ENCODE results near the gene PPP1R26. TPM values are rescaled to one million over a fixed set of nuclear protein-coding genes. Genes with fewer than 3 reads are reported as not detected.

PPP1R26 gene
- polyA plus RNA-seq, 2 of the 4 experiments (the other 2 are of a cell fraction) = 8.5 to 12.7 TPM

DNA sequence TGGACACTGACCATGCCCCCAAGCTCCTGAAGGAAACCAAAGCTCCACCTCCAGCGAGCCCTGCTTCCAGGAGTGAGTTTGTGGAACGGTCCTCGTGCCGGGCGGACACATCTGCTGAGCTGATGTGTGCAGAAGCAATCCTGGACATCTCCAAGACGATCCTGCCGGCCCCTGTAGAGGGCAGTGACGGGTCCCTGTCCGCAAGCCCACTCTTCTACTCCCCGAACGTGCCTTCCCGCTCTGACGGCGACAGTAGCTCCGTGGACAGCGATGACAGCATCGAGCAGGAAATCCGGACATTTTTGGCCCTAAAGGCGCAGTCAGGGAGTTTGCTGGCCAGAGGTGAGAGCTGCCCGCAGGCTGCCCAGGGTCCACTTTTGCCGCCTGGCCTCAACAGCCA is 6.2 kb downstream of the PPP1R26 start:
- CTCF ChIA-PET = interaction anchor here (1.0 to 4.0 kb wide), 4 partner anchors 14 to 73 kb away, joined by 4 to 20 read pairs (median 9); partner anchors contain the start of gene MRPS2

GRCh38 chr9:135486267-135487065 is 6.9 kb downstream of the PPP1R26 start:
- DNase-seq (ENCODE audit: low read depth in 1 of 2, low spot score in 1 of 2) (no peak), FAIRE-seq (no peak), ATAC-seq (no peak)
- TF ChIP-seq CBX8 (IDR thresholded peaks at IDR 0.05) (no peak), KDM1A (IDR thresholded peaks at IDR 0.05; ENCODE audit: low read depth) (no peak), RAD21 (conservative IDR thresholded peaks at IDR 0.05 in 1 of 2, IDR thresholded peaks at IDR 0.05 in 1 of 2) (no peak), ESRRA (IDR thresholded peaks at IDR 0.05; ENCODE audit: borderline replicate concordance, low read length) (no peak), MAZ (IDR thresholded peaks at IDR 0.05; ENCODE audit: borderline replicate concordance, low read depth, low read length) (no peak), POLR2A (IDR thresholded peaks at IDR 0.05; ENCODE audit: low read length) (no peak), EHMT2 (IDR thresholded peaks at IDR 0.05; ENCODE audit: low read depth) (no peak), MAX (IDR thresholded peaks at IDR 0.05) (no peak), CHD4 (IDR thresholded peaks at IDR 0.05; ENCODE audit: borderline replicate concordance) (no peak), RFX5 (IDR thresholded peaks at IDR 0.05) (no peak), ZFP36 (IDR thresholded peaks at IDR 0.05; ENCODE audit: borderline replicate concordance, partially characterized antibody) (no peak), HOXB5 (CRISPR knock-in tag; IDR thresholded peaks at IDR 0.05) (no peak), KDM5A (IDR thresholded peaks at IDR 0.05) (no peak), EHF (CRISPR knock-in tag; IDR thresholded peaks at IDR 0.05) (no peak), HOXB13 (CRISPR knock-in tag; IDR thresholded peaks at IDR 0.05; ENCODE audit: low read depth) (no peak)
- TF ChIP-seq, protein P1, sequence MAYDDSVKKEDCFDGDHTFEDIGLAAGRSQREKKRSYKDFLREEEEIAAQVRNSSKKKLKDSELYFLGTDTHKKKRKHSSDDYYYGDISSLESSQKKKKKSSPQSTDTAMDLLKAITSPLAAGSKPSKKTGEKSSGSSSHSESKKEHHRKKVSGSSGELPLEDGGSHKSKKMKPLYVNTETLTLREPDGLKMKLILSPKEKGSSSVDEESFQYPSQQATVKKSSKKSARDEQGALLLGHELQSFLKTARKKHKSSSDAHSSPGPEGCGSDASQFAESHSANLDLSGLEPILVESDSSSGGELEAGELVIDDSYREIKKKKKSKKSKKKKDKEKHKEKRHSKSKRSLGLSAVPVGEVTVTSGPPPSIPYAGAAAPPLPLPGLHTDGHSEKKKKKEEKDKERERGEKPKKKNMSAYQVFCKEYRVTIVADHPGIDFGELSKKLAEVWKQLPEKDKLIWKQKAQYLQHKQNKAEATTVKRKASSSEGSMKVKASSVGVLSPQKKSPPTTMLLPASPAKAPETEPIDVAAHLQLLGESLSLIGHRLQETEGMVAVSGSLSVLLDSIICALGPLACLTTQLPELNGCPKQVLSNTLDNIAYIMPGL (CRISPR knock-in tag; IDR thresholded peaks at IDR 0.05; ENCODE audit: borderline replicate concordance) = no peak
- Histone ChIP-seq H3K9me3 (no peaks in the 10 kb centered on the region), H3K4me1 (peaks cover 6% of the 10 kb centered on the region; the same call in 1 of the 3 replicates), H3K27ac (no peak overlapping the region), H3K4me2 (no peak overlapping the region), H3K4me3 (no peak overlapping the region)
- 92% methylated on average over 30 of the region's 33 CpGs for WGBS (ENCODE audit: missing lambda C conversion rate)
- POLR2A ChIA-PET = no interaction called here
- CTCF ChIA-PET = interaction anchor here (0.8 to 4.0 kb wide), 5 partner anchors 14 to 208 kb away, joined by 3 to 20 read pairs (median 5); partner anchors contain the start of gene MRPS2

More for the DNA sequence above, 6.2 kb downstream of the PPP1R26 start:
- H3K9me3 ChIP-seq = no peaks in the 10 kb centered on the region
- TF ChIP-seq SREBF2 (IDR thresholded peaks at IDR 0.05) (no peak), KDM5A (IDR thresholded peaks at IDR 0.05) (no peak)
- FAIRE-seq (no peak), ATAC-seq (no peak), DNase-seq (ENCODE audit: low read depth in 1 of 2, low spot score in 1 of 2) (no peak)
- H3K4me2 ChIP-seq = no peak overlapping the region
- WGBS (ENCODE audit: missing lambda C conversion rate) = 95% methylated on average over 21 of the region's 21 CpGs
- H3K27ac ChIP-seq = no peak overlapping the region
- no peak overlapping the region for H3K4me3 ChIP-seq
- peaks cover 12% of the 10 kb centered on the region for H3K4me1 ChIP-seq
- POLR2A ChIA-PET = no interaction called here

- TF ChIP-seq REST (IDR thresholded peaks at IDR 0.05) = no peak
- 96% methylated on average over 16 of the region's 40 CpGs for WGBS (ENCODE audit: missing lambda C conversion rate)
- Histone ChIP-seq H3K4me3 (no peak overlapping the region), H3K4me1 (peaks cover 9% of the 10 kb centered on the region; the same call in 1 of the 3 replicates), H3K4me2 (no peak overlapping the region), H3K9me3 (no peaks in the 10 kb centered on the region), H3K27ac (no peak overlapping the region)
- FAIRE-seq (no peak), DNase-seq (ENCODE audit: low read depth in 1 of 2, low spot score in 1 of 2) (no peak), ATAC-seq (no peak)
- CTCF ChIA-PET = interaction anchor here (3.0 to 4.0 kb wide), 2 partner anchors 13 to 17 kb away, joined by 13 to 20 read pairs; partner anchors contain the start of gene MRPS2
- POLR2A ChIA-PET = no interaction called here
Measured at GRCh38 chr9:135487281-135488012, 7.9 kb downstream of the PPP1R26 start.

Measured in A549 (cell line).